ENCODE data around the gene IL1R2. TPM values are rescaled to one million over a fixed set of nuclear protein-coding genes. Genes with fewer than 3 reads are reported as not detected.

The IL1R2 gene
- total RNA-seq: 4.9 and 6.9 TPM in 2 replicates

GRCh38 chr2:101991721-101992145 is at the start of gene IL1R2:
TSS of gene IL1R2 (plus strand) at chr2:101991960. CDS start at chr2:102008576, 16,616 bp downstream.

Other genes with a start within 250 kb of the IL1R2 start
- 258 and 301 TPM in 2 replicates for gene IL1R1, start 150.8 kb downstream of the IL1R2 start, total RNA-seq
- gene IL1RL2, start 195.1 kb downstream of the IL1R2 start, total RNA-seq: 1.4 and 1.8 TPM in 2 replicates